Measurements from ENCODE around the gene FILIP1L.
"Not testable (repeated sequence)": the region's sequence is repeated elsewhere in the genome, so short reads cannot be mapped to it uniquely, and the experiment has no call there.

The FILIP1L gene

DNA sequence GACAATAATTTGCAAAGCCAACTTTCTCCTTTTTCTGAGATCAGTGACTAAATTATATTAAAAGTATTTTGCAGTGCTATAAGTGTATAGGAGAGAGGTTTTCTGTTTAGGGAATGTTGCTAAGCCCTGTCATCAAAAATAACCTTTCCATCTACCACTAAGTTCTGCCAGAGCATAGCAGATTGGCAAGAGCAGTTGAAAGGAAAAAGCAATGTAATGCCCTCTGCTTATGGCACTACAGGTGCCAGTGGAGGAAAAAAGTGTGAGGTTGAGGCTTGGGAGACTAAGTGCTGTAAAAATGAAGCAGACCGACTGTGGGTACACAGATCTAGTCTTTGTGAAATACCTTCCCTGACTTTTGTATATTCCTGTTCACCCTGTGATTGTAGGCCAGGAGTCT, 11.5 kb downstream of the FILIP1L start:
- DNase-seq, result no peak
- POLR2A ChIA-PET, result no interaction called here
- no peaks in the 10 kb centered on the region for H3K27me3 ChIP-seq (replicated peaks in 2 of 5; ENCODE audit: control insufficient read depth in 4 of 5, insufficient read depth in 5 of 5, low read length in 4 of 5)
- H3K27ac ChIP-seq (ENCODE audit: insufficient read depth in 1 of 2, low read depth in 1 of 2, low read length in 2 of 2, poor library complexity in 1 of 2, severe bottlenecking in 2 of 2), result no peak overlapping the region
- no CpG with 5 or more reads among the region's 1 CpG for whole genome bisulfite sequencing (ENCODE audit: insufficient coverage)
- H3K4me3 ChIP-seq (ENCODE audit: control insufficient read depth in 1 of 7, extremely low read depth in 1 of 7, insufficient read depth in 4 of 7, low read depth in 2 of 7, low read length in 6 of 7), result no peak overlapping the region
- peaks cover 0 to 2% (median 0%) of the 10 kb centered on the region in 4 experiments for H3K36me3 ChIP-seq (ENCODE audit: control insufficient read depth in 4 of 4, insufficient read depth in 4 of 4, low read length in 3 of 4)
- peaks cover 0 to 12% (median 2%) of the 10 kb centered on the region in 4 experiments for H3K4me1 ChIP-seq (ENCODE audit: control extremely low read depth in 1 of 4, control insufficient read depth in 4 of 4, insufficient read depth in 4 of 4, low read length in 3 of 4)
- CTCF ChIA-PET, result no interaction called here
- no peaks in the 10 kb centered on the region for H3K9me3 ChIP-seq (ENCODE audit: control extremely low read depth in 1 of 5, control insufficient read depth in 4 of 5, insufficient read depth in 2 of 5, low read depth in 1 of 5, low read length in 4 of 5)

DNA sequence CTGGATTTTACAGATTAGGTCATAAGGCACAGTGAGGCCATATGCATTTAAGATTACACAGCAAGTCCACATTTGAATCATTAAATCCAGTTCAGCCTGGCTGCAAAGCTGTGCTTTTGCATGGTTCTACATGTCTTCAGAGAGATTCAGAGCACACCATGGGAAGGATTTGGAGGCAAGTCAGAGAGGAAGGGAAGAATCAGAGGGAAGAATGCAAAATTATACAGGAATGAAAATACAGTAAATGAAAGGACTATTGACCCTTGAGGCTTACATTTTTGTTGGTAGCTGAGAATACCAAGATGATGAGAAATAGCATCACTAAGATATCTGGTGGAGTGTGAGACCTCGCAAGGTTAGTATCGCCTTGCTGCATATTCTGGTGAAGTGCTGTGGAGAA, 13.9 kb downstream of the FILIP1L start:
- Histone ChIP-seq H3K9me3 (ENCODE audit: control extremely low read depth in 1 of 5, control insufficient read depth in 4 of 5, insufficient read depth in 2 of 5, low read depth in 1 of 5, low read length in 4 of 5) (no peaks in the 10 kb centered on the region), H3K4me3 (ENCODE audit: control insufficient read depth in 1 of 7, extremely low read depth in 1 of 7, insufficient read depth in 4 of 7, low read depth in 2 of 7, low read length in 6 of 7) (no peak overlapping the region), H3K4me1 (ENCODE audit: control extremely low read depth in 1 of 4, control insufficient read depth in 4 of 4, insufficient read depth in 4 of 4, low read length in 3 of 4) (peaks cover 0 to 4% (median 2%) of the 10 kb centered on the region in 4 experiments), H3K27me3 (replicated peaks in 2 of 5; ENCODE audit: control insufficient read depth in 4 of 5, insufficient read depth in 5 of 5, low read length in 4 of 5) (no peaks in the 10 kb centered on the region), H3K36me3 (ENCODE audit: control insufficient read depth in 4 of 4, insufficient read depth in 4 of 4, low read length in 3 of 4) (peaks cover 0 to 2% (median 0%) of the 10 kb centered on the region in 4 experiments), H3K27ac (ENCODE audit: insufficient read depth in 1 of 2, low read depth in 1 of 2, low read length in 2 of 2, poor library complexity in 1 of 2, severe bottlenecking in 2 of 2) (no peak overlapping the region)
- WGBS (ENCODE audit: insufficient coverage), result 100% methylated on average over 2 of the region's 2 CpGs
- no peak for DNase-seq
- POLR2A ChIA-PET, result no interaction called here
- CTCF ChIA-PET, result interaction anchor here (1.2 kb wide), 1 partner anchor 10 kb away, joined by 3 read pairs; no protein-coding TSS in a partner anchor

DNA sequence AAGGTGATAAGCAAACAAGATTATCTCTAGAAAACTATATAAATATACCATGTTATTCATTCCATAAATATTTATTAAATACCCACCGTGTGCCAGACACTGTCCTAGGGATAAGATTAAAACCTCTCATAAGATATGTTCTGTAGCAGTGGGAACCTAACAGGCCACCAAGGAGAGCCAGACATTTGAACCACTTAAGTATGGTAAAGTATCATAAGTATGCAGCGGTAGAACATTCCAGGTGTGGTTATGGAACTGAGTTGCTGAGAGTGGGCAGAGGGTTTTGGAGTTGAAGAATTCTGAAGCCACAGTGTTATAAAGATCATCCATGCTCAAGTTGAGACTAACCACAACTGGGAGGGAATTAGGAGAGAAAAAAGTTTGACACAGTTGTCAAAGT, 14.7 kb downstream of the FILIP1L start:
- Histone ChIP-seq H3K9me3 (ENCODE audit: control extremely low read depth in 1 of 5, control insufficient read depth in 4 of 5, insufficient read depth in 2 of 5, low read depth in 1 of 5, low read length in 4 of 5) (no peaks in the 10 kb centered on the region), H3K36me3 (ENCODE audit: control insufficient read depth in 4 of 4, insufficient read depth in 4 of 4, low read length in 3 of 4) (peaks cover 0 to 2% (median 0%) of the 10 kb centered on the region in 4 experiments), H3K27me3 (replicated peaks in 2 of 5; ENCODE audit: control insufficient read depth in 4 of 5, insufficient read depth in 5 of 5, low read length in 4 of 5) (no peaks in the 10 kb centered on the region), H3K4me3 (ENCODE audit: control insufficient read depth in 1 of 7, extremely low read depth in 1 of 7, insufficient read depth in 4 of 7, low read depth in 2 of 7, low read length in 6 of 7) (no peak overlapping the region), H3K4me1 (ENCODE audit: control extremely low read depth in 1 of 4, control insufficient read depth in 4 of 4, insufficient read depth in 4 of 4, low read length in 3 of 4) (peaks cover 0 to 3% (median 0%) of the 10 kb centered on the region in 4 experiments), H3K27ac (ENCODE audit: insufficient read depth in 1 of 2, low read depth in 1 of 2, low read length in 2 of 2, poor library complexity in 1 of 2, severe bottlenecking in 2 of 2) (no peak overlapping the region)
- CTCF ChIA-PET, result no interaction called here
- DNase-seq, result no peak
- POLR2A ChIA-PET, result no interaction called here
- WGBS (ENCODE audit: insufficient coverage), result 100% methylated on average over 1 of the region's 2 CpGs

DNA sequence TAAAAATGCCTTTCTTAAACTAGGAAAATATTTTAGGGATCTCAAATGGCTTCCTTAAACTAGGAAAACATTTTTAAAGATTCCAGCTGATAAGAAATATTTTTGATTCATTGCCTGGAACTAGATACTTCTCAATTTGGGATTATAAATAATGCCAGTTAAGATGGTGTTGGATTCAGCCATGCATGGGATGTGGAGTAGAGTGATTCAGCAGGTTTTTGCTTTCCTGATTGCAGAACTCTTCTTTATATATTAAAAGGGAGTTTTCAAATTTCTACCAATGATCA, 15.6 kb downstream of the FILIP1L start:
- CTCF ChIA-PET, result no interaction called here
- no peaks in the 10 kb centered on the region for H3K36me3 ChIP-seq (ENCODE audit: control insufficient read depth in 4 of 4, insufficient read depth in 4 of 4, low read length in 3 of 4)
- POLR2A ChIA-PET, result no interaction called here

DNA sequence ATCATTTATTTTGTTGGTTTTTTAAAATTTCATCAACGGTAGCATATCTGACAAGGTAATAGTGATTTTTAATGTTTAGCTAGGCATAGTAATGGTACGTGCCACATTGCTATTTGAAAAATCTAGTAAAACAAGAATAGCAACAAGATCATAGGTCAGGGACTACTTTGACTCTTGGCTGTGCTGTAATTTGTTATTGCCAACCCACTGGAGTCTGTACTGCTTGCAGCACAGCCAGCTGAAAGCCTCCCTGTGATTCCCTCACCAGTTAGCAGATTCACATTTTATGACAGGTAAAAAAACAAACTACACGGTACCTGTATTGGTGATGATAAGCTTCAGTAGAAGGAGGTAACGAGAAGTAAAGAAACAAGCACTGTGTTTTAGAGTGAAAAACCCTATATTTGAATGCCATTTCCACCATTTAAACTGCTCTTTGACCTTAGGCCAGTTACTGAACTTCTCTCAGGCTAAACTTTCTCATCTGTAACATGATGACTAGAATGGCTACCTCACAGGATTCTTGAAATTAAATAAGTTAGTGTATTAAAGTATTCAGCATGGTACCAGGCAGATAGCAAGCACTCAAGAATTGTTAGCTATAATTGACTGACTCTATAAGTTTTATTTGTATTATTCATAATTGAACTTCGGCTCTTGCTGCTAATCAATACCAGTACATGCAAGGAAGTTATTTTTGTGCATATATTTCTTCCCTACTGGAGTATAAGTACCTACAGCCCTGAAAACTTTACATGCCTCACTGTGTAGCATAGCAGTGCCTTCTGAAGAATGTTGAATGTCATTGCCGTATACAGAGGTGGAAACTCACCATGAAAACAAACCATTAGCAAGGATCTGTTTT, 16.1 kb downstream of the FILIP1L start:
- H3K27ac ChIP-seq (ENCODE audit: insufficient read depth in 1 of 2, low read depth in 1 of 2, low read length in 2 of 2, poor library complexity in 1 of 2, severe bottlenecking in 2 of 2), result no peak overlapping the region
- no peaks in the 10 kb centered on the region for H3K36me3 ChIP-seq (ENCODE audit: control insufficient read depth in 4 of 4, insufficient read depth in 4 of 4, low read length in 3 of 4)
- no peak overlapping the region for H3K4me3 ChIP-seq (ENCODE audit: control insufficient read depth in 1 of 7, extremely low read depth in 1 of 7, insufficient read depth in 4 of 7, low read depth in 2 of 7, low read length in 6 of 7)
- no peaks in the 10 kb centered on the region for H3K27me3 ChIP-seq (replicated peaks in 2 of 5; ENCODE audit: control insufficient read depth in 4 of 5, insufficient read depth in 5 of 5, low read length in 4 of 5)
- ChIA-PET POLR2A (no interaction called here), CTCF (interaction anchor here (1.0 kb wide), 1 partner anchor 13 kb away, joined by 3 read pairs; no protein-coding TSS in a partner anchor)
- H3K9me3 ChIP-seq (ENCODE audit: control extremely low read depth in 1 of 5, control insufficient read depth in 4 of 5, insufficient read depth in 2 of 5, low read depth in 1 of 5, low read length in 4 of 5), result no peaks in the 10 kb centered on the region
- peaks cover 0 to 3% (median 0%) of the 10 kb centered on the region in 4 experiments for H3K4me1 ChIP-seq (ENCODE audit: control extremely low read depth in 1 of 4, control insufficient read depth in 4 of 4, insufficient read depth in 4 of 4, low read length in 3 of 4)
- WGBS (ENCODE audit: insufficient coverage), result 83% methylated on average over 1 of the region's 6 CpGs
- no peak for DNase-seq

More for the DNA sequence above, 15.6 kb downstream of the FILIP1L start:
- Histone ChIP-seq H3K27ac (ENCODE audit: insufficient read depth in 1 of 2, low read depth in 1 of 2, low read length in 2 of 2, poor library complexity in 1 of 2, severe bottlenecking in 2 of 2) (no peak overlapping the region), H3K4me3 (ENCODE audit: control insufficient read depth in 1 of 7, extremely low read depth in 1 of 7, insufficient read depth in 4 of 7, low read depth in 2 of 7, low read length in 6 of 7) (no peak overlapping the region), H3K27me3 (replicated peaks in 2 of 5; ENCODE audit: control insufficient read depth in 4 of 5, insufficient read depth in 5 of 5, low read length in 4 of 5) (no peaks in the 10 kb centered on the region), H3K4me1 (ENCODE audit: control extremely low read depth in 1 of 4, control insufficient read depth in 4 of 4, insufficient read depth in 4 of 4, low read length in 3 of 4) (peaks cover 0 to 3% (median 0%) of the 10 kb centered on the region in 4 experiments), H3K9me3 (ENCODE audit: control extremely low read depth in 1 of 5, control insufficient read depth in 4 of 5, insufficient read depth in 2 of 5, low read depth in 1 of 5, low read length in 4 of 5) (no peaks in the 10 kb centered on the region)
- DNase-seq, result no peak

DNA sequence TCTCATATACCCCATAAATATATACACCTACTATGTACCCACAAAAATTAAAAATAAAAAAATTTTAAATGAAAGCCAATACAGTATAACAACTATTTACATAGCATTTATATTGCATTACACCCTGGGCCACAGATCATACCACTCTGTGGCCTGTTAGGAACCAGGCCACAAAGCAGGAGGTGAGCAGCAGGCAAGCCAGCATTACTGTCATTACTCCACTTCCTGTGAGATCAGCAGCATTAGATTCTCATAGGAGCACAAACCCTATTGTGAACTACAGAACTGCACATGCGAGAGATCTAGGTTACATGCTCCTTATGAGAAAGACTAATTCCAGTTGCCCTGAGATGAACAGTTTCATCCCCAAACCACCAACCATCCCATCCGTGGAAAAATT, 17.4 kb downstream of the FILIP1L start:
- Histone ChIP-seq H3K27ac (ENCODE audit: insufficient read depth in 1 of 2, low read depth in 1 of 2, low read length in 2 of 2, poor library complexity in 1 of 2, severe bottlenecking in 2 of 2) (no peak overlapping the region), H3K27me3 (replicated peaks in 2 of 5; ENCODE audit: control insufficient read depth in 4 of 5, insufficient read depth in 5 of 5, low read length in 4 of 5) (no peaks in the 10 kb centered on the region), H3K9me3 (ENCODE audit: control extremely low read depth in 1 of 5, control insufficient read depth in 4 of 5, insufficient read depth in 2 of 5, low read depth in 1 of 5, low read length in 4 of 5) (no peaks in the 10 kb centered on the region), H3K4me1 (ENCODE audit: control extremely low read depth in 1 of 4, control insufficient read depth in 4 of 4, insufficient read depth in 4 of 4, low read length in 3 of 4) (peaks cover 0 to 3% (median 0%) of the 10 kb centered on the region in 4 experiments), H3K36me3 (ENCODE audit: control insufficient read depth in 4 of 4, insufficient read depth in 4 of 4, low read length in 3 of 4) (no peaks in the 10 kb centered on the region), H3K4me3 (ENCODE audit: control insufficient read depth in 1 of 7, extremely low read depth in 1 of 7, insufficient read depth in 4 of 7, low read depth in 2 of 7, low read length in 6 of 7) (no peak overlapping the region)
- no peak for DNase-seq
- POLR2A ChIA-PET, result no interaction called here
- no CpG with 5 or more reads among the region's 2 CpGs for WGBS (ENCODE audit: insufficient coverage)
- CTCF ChIA-PET, result no interaction called here

DNA sequence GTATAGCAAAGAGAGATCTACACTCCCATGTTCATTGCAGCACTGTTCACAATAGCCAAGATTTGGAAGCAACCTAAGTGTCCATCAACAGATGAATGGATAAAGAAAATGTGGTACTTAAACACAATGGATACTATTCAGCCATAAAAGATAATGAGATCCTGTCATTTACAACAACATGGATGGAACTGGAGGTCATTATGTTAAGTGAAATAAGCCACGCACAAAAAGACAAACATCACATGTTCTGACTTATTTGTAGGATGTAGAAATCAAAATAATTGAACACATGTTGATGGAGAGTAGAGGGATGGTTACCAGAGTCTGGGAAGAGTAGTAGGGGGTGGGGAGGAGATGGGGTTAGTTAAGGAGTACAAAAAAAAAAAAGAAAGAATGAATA, 18.0 kb downstream of the FILIP1L start:
- no CpG with 5 or more reads among the region's 1 CpG for WGBS (ENCODE audit: insufficient coverage)
- H3K4me3 ChIP-seq (ENCODE audit: control insufficient read depth in 1 of 7, extremely low read depth in 1 of 7, insufficient read depth in 4 of 7, low read depth in 2 of 7, low read length in 6 of 7); H3K4me1 ChIP-seq (ENCODE audit: control extremely low read depth in 1 of 4, control insufficient read depth in 4 of 4, insufficient read depth in 4 of 4, low read length in 3 of 4); DNase-seq; POLR2A ChIA-PET; CTCF ChIA-PET; H3K27ac ChIP-seq (ENCODE audit: insufficient read depth in 1 of 2, low read depth in 1 of 2, low read length in 2 of 2, poor library complexity in 1 of 2, severe bottlenecking in 2 of 2); H3K27me3 ChIP-seq (replicated peaks in 2 of 5; ENCODE audit: control insufficient read depth in 4 of 5, insufficient read depth in 5 of 5, low read length in 4 of 5); H3K9me3 ChIP-seq (ENCODE audit: control extremely low read depth in 1 of 5, control insufficient read depth in 4 of 5, insufficient read depth in 2 of 5, low read depth in 1 of 5, low read length in 4 of 5); H3K36me3 ChIP-seq (ENCODE audit: control insufficient read depth in 4 of 4, insufficient read depth in 4 of 4, low read length in 3 of 4): not testable (repeated sequence)

Measured in common myeloid progenitor, CD34-positive (primary cell).